Measurements from ENCODE around the gene DSCAM. TPM values are rescaled to one million over a fixed set of nuclear protein-coding genes. Genes with fewer than 3 reads are reported as not detected.

DSCAM gene
- total RNA-seq, 1 donor from 2014 or later: 0.06 TPM

GRCh38 chr21:40512590-40512989, 334.4 kb downstream of the DSCAM start:
- Histone ChIP-seq H3K27me3 (ENCODE audit: low read depth) (no peaks in the 10 kb centered on the region), H3K27ac (no peak overlapping the region), H3K4me3 (no peak overlapping the region), H3K9me3 (no peaks in the 10 kb centered on the region), H3K36me3 (no peaks in the 10 kb centered on the region), H3K4me1 (no peaks in the 10 kb centered on the region)
- DNase-seq (no peak), ATAC-seq (no peak)
- TF ChIP-seq CTCF (IDR thresholded peaks at IDR 0.05): peak; percentile 57
- intact Hi-C loops (cut with DNase I): no loop called here

GRCh38 chr21:40507978-40508377, 339.0 kb downstream of the DSCAM start:
- DNase-seq (no peak), ATAC-seq (peak in 1 of 2 donors; percentile 72)
- no peaks in the 10 kb centered on the region for H3K36me3 ChIP-seq
- H3K9me3 ChIP-seq: no peaks in the 10 kb centered on the region
- H3K4me1 ChIP-seq: no peaks in the 10 kb centered on the region
- H3K27me3 ChIP-seq (ENCODE audit: low read depth): no peaks in the 10 kb centered on the region
- TF ChIP-seq CTCF (IDR thresholded peaks at IDR 0.05): no peak
- no peak overlapping the region for H3K4me3 ChIP-seq
- intact Hi-C loops (cut with DNase I): no loop called here
- H3K27ac ChIP-seq: no peak overlapping the region

GRCh38 chr21:40505681-40506080, 341.3 kb downstream of the DSCAM start:
- Histone ChIP-seq H3K27ac (no peak overlapping the region), H3K9me3 (no peaks in the 10 kb centered on the region), H3K4me3 (no peak overlapping the region), H3K27me3 (ENCODE audit: low read depth) (no peaks in the 10 kb centered on the region), H3K36me3 (no peaks in the 10 kb centered on the region), H3K4me1 (no peaks in the 10 kb centered on the region)
- intact Hi-C loops (cut with DNase I): no loop called here
- ATAC-seq (no peak), DNase-seq (no peak)
- TF ChIP-seq CTCF (IDR thresholded peaks at IDR 0.05): no peak

- Histone ChIP-seq H3K4me3 (no peak overlapping the region), H3K36me3 (no peaks in the 10 kb centered on the region), H3K27me3 (ENCODE audit: low read depth) (no peaks in the 10 kb centered on the region), H3K27ac (no peak overlapping the region), H3K4me1 (no peaks in the 10 kb centered on the region), H3K9me3 (no peaks in the 10 kb centered on the region)
- intact Hi-C loops (cut with DNase I): no loop called here
- ATAC-seq (no peak), DNase-seq (no peak)
- TF ChIP-seq CTCF (IDR thresholded peaks at IDR 0.05): no peak
These were observed 341.7 kb downstream of the DSCAM start for GRCh38 chr21:40505244-40505643.

- Histone ChIP-seq H3K4me3 (no peak overlapping the region), H3K27me3 (ENCODE audit: low read depth) (no peaks in the 10 kb centered on the region), H3K36me3 (no peaks in the 10 kb centered on the region), H3K27ac (no peak overlapping the region), H3K4me1 (no peaks in the 10 kb centered on the region), H3K9me3 (no peaks in the 10 kb centered on the region)
- no peak for TF ChIP-seq CTCF (IDR thresholded peaks at IDR 0.05)
- no peak for ATAC-seq
- intact Hi-C loops (cut with DNase I): no loop called here
- DNase-seq: no peak
These were observed 342.1 kb downstream of the DSCAM start for GRCh38 chr21:40504825-40505224.

GRCh38 chr21:40496116-40496515, 350.8 kb downstream of the DSCAM start:
- intact Hi-C loops (cut with DNase I): no loop called here
- H3K36me3 ChIP-seq: no peaks in the 10 kb centered on the region
- H3K4me1 ChIP-seq: no peaks in the 10 kb centered on the region
- DNase-seq (no peak), ATAC-seq (no peak)
- no peak for TF ChIP-seq CTCF (IDR thresholded peaks at IDR 0.05)
- no peaks in the 10 kb centered on the region for H3K9me3 ChIP-seq
- no peak overlapping the region for H3K27ac ChIP-seq
- H3K4me3 ChIP-seq: no peak overlapping the region
- H3K27me3 ChIP-seq (ENCODE audit: low read depth): no peaks in the 10 kb centered on the region

Data from lower lobe of right lung (tissue), 2 donors.